T-helper 1 cell treated with Interleukin-12 subunit alpha and Interleukin-12 subunit beta and Interleukin-4 antibody, amounts not matched to agents 30 ng/mL and 1 ng/mL, for 36 hours (primary cell): Measurements from ENCODE around the gene TK2. TPM values are rescaled to one million over a fixed set of nuclear protein-coding genes. Genes with fewer than 3 reads are reported as not detected.
"Not testable (repeated sequence)": the region's sequence is repeated elsewhere in the genome, so short reads cannot be mapped to it uniquely, and the experiment has no call there.

Experiments
- intact Hi-C: fragments of 100-400 bp; cut with micrococcal nuclease; formaldehyde crosslinking; loops from one replicate; pipeline ENCODE4 v1.15.1; 2024
- total RNA-seq: library from RNA; stranded (reverse); gene quantifications from 2 replicates; pipeline ENCODE4 v1.2.3, GENCODE V29; 2022

TK2 gene
- total RNA-seq, 1 donor from 2014 or later: 17.6 TPM

DNA sequence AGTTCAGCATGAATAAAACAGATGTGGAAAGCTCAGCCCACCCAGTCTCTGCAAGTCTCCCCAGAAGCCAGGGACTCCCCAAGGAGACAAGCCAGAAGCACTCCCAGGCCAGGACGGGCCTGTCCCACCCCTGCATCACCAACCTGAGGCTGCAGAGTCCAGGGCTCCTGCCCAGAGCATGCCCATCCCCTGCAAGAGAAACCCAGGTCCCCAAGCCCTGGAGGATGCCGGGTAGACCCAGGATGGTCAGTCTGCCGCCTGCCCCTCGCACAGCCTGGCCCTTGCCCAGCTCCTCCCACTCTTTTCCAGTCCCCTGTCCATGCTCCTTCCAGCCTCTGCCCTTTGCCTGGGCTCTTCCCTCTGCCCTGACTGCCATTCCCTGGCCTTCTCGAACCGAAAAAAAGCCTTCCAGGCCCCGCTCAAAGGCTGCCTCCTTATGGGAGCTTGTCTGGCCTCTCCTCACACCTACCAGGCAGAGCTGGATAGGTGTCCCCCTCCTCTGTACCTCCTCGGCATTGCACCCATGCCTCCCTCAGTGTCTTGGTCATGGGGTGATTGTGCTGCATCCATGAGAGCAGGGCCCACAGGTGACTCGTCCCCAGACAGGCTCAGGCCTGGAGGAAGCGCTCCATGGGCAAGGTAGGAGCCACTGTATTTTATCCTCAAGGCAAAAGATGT, 78.1 kb downstream of the TK2 start:
- intact Hi-C loops: no loop called here

DNA sequence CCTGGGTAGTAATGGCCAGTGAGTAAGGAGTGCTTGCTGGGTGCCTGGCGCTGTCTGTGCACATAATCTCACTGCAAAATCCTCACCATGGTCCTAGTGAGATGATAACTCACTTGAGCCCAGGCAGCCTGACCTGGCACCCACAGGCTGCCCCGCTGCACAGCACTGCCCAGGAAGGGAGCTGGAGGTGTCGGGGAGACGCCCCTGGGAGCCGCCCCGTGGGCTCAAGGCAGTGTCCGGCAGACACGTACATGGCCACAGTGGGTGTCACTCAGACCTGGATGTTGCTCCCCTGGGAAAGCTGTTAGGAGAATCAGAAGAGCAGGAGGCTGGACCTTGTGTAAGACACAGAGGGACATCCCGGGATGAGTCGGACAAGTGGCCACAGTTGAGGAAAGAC, 78.7 kb downstream of the TK2 start:
- intact Hi-C loops: no loop called here

DNA sequence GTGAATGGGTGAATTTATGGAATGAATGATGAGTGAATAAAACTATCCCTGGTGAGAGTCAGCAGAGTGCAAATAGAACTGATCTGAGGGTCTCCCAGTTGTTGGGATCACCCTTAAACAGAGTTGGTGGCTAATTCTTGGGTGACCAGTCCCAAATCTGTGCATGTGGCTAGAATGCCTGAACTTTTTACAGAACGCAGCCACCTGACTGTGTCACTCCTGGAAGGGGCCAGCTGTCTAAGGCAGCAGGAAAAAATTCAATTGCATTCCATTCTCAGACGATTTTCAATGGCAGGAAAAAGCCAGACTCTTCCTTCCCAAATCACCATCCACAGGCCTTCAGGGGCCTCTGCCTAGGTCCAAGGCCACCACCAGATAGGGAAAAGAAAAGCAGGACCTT, 79.4 kb downstream of the TK2 start:
- intact Hi-C loops: no loop called here

DNA sequence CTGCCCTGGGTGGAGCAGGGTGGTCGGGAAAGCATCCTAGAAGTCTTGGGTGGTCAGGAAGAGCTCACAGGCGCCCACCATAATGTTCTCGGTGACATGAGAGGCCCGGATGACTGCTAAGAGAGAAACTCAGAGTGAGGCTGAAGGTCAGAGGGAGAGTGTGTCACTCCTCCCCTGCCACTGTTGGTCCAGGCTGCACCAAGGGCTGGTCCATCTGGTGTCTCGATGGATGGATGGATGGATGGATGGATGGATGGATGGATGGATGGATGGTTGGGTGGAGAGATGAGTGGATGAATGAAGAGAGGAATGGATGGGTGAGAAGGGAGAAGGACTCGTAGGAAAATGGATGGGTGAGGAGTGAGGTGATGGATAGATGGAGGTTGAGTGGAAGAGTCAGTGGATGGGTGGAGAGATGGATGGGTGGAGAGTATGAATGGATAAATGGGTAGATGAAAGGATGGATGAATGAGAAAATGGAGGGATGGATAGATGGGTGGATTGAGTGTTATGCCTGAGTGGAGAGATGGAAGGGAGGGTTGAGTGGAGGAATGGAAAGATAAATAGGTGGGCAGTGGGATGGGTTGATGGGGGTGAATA, 79.9 kb downstream of the TK2 start:
- intact Hi-C loops: no loop called here

DNA sequence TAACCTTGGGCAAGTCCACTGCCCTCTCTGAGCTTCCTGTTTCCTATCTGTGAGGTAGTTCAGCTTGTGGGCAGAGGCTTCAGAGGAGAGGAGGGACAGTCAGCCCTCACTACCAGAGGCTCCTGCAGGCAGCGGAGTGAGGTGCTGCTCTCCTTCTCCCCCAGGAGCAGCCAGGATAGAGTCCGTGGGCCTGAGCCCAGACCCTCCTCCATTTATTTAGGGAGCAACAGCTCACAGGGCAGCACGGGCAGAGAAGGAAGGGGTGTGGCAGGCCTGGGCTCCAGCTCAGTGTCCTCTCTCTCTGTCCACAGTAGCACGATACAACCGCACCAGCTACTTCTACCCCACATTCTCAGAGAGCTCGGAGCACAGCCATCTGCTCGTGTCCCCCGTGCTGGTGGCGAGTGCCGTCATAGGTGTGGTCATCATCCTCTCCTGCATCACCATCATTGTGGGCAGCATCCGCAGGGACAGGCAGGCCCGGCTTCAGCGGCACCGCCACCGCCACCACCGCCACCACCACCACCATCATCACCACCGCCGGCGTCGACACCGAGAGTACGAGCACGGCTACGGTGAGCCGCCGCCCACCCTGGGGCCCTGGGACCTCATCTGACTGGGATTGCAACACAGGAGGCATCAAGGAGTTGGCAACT, 80.5 kb downstream of the TK2 start:
- intact Hi-C loops: no loop called here

DNA sequence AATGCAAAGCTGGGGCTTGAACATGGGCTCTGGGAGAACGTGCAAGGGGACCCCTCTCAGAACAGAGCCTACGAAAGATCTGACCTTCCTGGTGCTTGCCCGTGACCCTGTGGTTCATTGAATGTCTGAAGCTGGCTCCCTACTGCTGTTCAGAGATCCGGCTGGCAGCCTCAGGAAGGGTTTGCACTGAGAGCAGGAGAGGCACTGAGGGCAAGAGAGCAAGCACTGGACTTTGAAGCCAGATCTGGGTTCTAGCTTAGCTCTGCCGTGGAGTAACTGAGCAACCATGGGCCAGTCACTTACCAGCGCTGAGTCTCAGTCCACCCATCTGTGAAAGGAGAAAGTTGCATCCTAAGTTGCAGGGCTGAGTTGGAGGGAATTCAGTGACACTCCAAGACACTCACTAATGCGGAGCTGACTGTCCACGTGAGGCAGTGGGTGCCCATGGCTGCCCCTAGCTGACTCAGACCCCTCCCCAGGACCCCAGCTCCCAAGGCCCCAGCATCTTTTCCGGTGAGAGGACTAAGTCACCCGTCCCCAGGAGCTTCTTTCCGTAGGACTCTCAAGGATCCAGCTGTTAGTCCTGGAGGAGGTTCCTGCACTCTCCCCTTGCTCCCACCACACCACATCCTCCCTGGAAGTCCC, 81.5 kb downstream of the TK2 start:
- intact Hi-C loops: no loop called here

DNA sequence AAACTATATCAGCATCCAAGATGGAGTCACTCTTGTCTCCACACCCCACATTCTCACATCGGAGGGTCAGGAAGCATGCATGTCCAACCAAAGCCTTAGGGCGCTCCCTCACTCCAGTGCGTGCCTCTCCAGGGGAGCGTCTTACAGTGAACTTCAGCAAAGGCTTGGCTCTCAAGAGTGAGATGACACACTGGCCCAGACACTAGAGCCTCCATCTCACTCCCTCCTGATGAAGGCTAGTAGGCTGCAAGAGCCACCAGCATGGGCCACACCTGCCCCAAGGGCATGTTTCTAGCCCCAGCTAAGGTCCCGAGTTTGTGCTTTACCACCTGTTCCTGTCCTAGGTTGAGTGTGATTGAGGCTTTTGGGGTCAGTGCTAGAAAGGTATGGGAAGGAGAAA, 82.3 kb downstream of the TK2 start:
- intact Hi-C loops: no loop called here

DNA sequence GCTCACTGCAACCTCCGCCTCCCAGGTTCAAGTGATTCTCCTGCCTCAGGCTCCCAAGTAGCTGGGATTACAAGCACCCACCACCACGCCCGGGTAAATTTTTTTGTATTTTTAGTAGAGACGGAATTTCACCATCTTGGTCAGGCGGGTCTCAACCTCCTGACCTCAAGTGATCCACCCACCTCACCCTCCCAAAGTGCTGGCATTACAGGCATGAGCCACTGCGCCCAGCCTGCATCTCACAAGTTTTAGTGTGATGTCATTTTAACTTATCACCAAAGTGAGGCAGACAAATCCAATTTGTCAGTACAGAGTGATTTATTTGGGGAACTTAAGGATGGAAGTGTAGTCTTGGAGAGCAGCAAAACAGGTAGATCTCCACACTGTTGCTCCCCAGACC, 83.3 kb downstream of the TK2 start:
- intact Hi-C loops: not testable (repeated sequence)

DNA sequence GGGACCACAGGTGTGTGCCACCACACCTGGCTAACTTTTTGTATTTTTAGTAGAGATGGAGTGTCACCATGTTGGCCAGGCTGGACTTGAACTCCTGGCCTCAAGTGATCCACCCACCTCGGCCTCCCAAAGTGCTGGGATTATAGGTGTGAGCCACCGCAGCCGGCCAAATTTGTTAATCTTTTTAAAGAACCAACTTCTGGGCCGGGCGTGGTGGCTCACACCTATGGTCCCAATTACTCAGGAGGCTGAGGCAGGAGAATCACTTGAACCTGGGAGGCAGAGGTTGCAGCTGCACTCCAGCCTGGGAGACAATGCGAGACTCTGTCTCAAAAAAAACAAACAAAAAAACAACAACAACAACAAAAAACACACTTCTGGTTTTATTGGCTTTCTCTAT, 84.0 kb downstream of the TK2 start:
- intact Hi-C loops: not testable (repeated sequence)

DNA sequence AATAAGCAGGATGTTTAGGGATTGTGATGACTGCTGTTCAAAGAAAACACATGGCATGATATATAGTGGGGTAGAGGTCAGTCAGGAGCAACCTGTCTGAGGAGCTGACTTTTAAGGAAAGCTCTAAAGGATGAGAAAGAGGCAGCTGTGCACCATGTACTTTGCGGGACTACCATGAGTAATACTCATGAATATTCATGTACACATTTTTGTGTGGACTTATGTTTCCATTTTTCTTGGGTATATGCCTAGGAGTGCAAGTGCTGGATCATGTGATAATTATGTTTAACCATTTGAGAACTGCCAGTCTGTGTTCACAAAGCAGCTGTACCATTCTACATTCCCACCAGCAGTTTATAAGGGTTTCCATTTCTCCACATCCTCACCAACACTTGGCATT, 87.0 kb downstream of the TK2 start:
- intact Hi-C loops: no loop called here

DNA sequence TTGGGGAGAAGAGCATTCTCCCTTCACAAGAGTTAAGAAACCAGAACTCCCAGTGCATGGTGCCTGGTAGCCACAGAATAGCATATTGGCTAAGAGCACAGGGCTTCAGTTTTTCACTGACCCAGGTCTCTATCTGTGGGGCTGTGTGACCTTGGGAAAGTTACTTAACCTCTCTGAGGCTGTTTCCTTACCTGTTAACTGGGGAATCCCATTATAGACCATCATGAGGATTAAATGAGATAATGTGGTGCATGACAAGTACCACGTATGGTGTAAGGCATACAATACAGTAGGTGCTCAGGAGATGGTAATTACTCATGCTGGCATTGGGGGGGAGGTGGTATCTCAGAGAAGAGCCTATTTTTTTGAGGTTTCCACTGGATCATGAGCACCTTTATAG, 89.2 kb downstream of the TK2 start:
- intact Hi-C loops: no loop called here

DNA sequence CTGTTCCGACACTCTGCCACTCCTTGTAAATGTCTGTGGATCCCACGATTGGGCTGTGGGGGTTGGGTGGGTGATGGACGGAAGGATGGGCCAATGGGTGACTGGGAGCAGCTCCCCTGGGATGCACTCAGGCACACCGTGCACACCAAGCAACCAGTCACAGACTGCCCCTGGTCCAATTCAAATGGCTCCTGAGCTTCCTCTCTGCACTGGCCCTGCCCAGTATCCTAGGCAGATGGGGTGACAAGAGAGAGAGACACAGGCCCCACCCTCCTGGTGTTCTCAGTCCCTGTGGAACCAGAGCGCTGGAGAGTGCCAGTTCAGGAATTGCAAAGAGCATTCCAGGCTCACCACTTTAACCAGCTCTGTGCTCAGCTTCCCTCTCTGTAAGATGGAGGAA, 90.0 kb downstream of the TK2 start:
- intact Hi-C loops: no loop called here

DNA sequence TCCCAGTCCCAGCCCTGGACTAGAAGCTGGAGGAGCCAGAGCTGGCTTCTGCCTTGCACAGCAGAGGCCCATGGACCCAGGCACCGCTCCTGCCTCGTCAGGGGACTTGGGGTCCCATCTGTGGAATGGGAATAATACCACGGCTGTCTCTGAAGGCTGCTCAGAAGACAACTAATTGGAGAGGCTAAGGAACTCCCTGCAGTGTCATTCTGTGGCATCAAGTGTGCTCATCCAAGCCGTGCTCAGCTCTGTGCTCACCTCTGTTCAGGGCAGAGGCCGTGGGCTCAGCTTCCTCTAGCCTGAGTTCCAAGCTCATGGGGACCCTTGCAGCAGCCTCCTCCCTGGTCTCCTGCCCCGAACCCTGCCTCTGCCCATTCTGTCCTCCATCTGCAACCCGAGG, 91.1 kb downstream of the TK2 start:
- intact Hi-C loops: no loop called here

DNA sequence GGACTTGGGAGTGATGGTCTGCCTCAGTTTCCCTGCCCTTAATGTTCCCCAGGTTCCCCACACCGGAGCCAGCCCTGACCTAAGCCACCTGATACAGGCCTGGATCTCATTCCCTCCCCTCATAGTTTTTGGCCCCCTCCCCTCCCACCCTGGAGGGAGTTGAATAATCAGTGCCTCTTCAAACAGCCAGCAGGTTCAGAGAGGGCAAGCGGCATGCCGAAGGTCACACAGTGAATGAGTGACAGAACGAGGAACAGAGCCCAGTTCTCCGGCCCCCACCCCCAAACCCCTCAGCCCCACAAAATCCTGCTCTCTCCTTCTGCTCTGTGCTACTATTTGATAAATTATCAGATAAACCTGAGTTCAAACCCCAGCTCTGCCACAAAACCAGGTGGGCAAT, 91.6 kb downstream of the TK2 start:
- intact Hi-C loops: no loop called here

Other genes starting within 250 kb of the TK2 start
- not detected in 2 replicates for gene CDH5, start 183.4 kb downstream of the TK2 start, total RNA-seq
- gene BEAN1, start 122.8 kb downstream of the TK2 start, total RNA-seq: 0.10 TPM in 1 of 2 replicates, not detected in the other
- 253 and 270 TPM in 2 replicates for gene CKLF, start 2.5 kb upstream of the TK2 start, total RNA-seq
- gene CMTM1, start 16.3 kb upstream of the TK2 start, total RNA-seq: 33.5 and 35.1 TPM in 2 replicates
- 3.1 and 3.4 TPM in 2 replicates for gene CMTM2, start 29.3 kb upstream of the TK2 start, total RNA-seq
- gene CMTM3, start 54.6 kb upstream of the TK2 start, total RNA-seq: 131 and 135 TPM in 2 replicates
- 1.1 and 1.4 TPM in 2 replicates for gene CMTM4, start 146.6 kb upstream of the TK2 start, total RNA-seq
- gene DYNC1LI2, start 201.5 kb upstream of the TK2 start, total RNA-seq: 80.2 and 87.0 TPM in 2 replicates